NOMO-1 (cell line): ENCODE results near the gene METTL25B.
"Not testable (repeated sequence)": the region's sequence is repeated elsewhere in the genome, so short reads cannot be mapped to it uniquely, and the experiment has no call there.

Experiments
- DNase-seq, 2 experiments: peaks; one replicate each; lab custom pipeline; 2025; ENCODE audit not compliant: unreplicated experiment in 2 of 2; lab: John Stamatoyannopoulos, UW

The METTL25B gene

DNA sequence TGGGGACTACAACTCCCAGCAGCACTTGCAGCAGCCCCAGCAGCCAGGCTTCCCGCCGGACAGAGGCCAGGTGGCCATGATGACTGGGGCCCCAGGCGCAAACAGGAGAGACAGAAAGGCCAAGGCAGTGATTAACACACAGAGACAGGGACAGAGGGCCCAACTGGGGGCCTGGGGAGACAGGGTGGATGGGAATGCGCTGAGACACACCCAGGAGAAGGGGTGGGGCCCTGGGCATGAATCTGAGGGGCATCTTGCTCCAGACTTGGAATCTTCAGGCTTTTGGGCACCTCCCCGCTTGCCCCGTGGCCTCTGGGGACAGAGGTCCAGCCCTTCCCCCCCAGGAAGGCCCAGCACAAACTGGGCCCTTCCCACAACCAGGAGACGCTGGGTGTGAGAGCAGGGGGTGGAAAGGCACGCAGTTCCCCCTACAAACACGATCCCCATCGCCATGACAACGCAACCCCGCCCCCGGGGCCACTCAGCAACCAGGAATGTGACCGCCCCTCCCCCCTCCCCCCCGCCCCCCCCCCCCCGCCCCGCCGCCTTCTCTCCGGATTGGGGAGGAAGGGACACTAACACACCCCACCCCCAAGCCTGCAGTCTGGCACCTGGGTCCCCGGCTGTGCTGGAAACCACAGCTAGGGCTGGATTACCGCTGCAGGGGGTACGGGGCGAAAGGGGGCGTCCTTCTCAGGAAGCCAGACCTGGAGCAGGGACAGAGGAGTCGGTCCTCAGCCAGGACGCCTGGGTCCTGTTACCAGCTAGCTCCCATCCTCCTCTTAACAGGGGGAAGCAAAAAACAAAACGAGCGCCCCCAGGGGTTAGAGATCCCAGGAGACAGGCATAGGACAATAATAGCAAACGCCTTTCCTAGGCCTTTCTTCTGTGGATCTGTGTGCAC is 18.7 kb downstream of the METTL25B start:
- peak; percentile 17 to 22 for DNase-seq

DNA sequence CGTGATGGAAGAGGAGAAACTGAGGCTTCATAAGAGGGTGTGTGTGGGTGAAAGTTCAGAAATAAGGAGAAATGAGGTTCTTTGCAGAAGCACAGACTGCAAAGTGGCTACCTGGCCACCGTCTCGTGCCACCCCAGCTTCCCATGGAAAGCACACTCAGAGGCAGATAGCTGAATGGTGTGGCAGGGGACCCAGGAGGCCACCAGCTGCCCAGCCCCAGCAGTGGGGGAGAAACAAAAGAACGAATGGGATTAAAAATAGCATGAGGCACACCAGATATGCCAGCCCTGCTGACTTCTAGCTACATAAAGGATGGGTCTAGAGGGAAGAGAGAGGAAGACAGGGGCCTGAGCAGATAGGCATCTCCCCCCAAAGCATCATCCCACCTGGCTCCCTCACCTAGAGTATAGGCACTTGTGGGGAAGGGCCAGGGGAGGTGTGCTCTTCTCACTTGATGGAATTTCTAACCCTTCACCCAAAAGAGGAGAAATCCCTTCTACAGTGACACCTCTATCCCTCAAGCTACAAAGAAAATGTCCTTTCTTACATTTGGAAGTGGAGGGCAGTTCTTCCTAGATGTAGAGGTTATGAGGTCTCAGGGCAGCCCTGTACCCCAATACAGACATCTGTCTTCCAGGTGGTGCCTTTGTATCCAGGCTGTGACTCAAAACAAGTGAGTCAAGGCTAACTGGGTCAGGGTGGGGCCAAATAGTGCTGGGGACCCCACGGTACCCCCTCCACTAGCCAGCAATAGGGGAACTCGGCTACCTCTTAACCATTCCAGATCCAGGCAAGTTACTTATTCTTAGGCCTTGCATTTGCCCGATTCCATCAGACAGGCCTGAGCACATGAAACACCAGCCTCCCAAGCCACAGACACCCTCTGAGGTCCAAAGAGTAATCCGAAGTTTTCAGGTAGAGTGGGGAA is 19.7 kb downstream of the METTL25B start:
- no peak for DNase-seq

DNA sequence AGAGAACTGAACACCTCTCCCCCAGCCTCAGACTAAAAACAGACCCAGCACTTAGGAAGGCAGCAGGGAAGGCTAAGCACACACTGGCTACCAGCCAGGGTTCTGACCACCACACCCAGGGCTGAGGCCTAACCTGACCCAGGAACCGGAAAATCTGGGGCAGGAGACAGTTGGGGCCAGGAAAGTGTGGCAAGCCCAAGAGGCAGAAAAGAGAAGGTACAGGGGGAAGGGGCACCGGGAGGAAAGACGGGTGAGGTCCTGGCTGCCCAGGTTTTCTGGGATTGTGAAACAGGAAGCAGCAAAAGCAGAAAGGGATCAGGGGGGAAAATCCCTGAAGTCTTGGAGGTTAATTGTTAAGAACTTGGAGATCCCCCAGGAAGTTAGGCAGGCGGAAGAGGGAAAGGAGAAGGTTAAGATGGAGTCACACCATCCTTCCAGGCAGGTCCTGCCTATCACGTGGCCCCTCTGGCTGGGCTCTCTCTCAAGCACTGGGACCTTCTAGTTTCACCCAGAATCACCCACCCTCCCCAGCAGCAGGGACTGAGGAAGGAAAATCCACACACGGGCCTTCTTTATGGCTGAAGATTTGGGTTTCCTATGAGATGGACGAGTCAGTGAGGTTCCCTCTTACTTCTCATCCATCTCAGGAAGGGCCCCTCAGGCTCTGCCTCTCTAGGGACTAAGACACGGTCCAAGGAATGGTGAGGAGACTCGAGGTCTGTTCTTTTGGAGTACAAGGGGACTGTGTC is 20.6 kb downstream of the METTL25B start:
- peak; percentile 28 to 47 for DNase-seq

DNA sequence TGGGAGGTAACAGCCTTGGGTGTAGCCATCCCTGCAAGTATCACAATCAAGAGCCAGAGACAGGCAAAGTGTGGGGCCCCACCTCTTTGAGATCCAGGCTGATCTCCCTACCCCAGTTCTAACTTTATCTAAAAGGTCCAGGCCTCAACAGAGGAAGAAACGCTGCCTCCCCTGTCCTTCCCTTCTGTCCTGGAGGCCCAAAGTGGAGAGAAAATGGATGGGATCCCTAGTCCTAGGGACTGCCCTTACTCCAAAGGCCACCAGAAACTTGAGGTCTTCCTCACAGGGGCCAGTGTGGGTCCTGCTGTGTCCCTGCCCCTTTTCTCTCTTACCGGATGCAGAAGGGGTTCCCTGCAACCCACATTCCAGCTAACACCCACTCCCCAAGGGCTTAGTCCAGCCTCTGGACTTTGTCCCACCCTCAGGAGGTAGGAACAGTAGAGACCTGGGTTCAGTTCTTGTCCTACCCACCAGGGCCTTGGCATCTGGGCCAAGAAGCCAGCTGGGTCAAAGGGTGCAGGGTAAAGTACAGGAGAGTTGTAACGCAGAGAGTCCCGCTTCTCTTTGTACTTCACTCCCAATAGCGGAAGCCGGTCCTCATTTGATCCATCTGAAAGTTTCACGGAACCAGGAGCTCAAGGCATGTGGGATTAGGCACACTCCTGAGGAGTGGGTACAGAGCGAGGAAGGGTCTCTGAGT is 21.3 kb downstream of the METTL25B start:
- DNase-seq, result no peak

DNA sequence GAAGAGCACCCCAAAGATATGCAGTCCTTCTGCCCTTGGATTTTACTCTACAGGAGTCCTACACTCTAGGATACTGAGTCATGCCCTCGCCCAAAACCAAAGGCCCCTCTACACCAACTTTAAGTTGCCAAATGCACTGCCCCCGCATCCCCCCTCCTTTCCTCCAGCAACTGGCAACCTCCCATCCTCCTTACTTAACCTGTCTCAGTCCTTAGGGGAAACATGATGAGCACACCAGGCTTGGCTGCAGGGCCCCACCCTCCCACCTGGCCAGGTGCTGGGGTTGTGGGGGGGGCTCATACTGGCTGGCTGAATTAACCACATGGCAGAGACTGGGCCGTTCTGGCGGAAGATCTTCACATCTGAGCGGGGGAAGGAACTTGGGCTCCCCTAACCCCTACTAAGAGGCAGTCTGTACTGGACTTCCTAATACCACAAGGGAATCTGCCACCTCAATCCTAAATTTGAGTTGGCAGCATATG is 22.0 kb downstream of the METTL25B start:
- DNase-seq, result no peak

DNA sequence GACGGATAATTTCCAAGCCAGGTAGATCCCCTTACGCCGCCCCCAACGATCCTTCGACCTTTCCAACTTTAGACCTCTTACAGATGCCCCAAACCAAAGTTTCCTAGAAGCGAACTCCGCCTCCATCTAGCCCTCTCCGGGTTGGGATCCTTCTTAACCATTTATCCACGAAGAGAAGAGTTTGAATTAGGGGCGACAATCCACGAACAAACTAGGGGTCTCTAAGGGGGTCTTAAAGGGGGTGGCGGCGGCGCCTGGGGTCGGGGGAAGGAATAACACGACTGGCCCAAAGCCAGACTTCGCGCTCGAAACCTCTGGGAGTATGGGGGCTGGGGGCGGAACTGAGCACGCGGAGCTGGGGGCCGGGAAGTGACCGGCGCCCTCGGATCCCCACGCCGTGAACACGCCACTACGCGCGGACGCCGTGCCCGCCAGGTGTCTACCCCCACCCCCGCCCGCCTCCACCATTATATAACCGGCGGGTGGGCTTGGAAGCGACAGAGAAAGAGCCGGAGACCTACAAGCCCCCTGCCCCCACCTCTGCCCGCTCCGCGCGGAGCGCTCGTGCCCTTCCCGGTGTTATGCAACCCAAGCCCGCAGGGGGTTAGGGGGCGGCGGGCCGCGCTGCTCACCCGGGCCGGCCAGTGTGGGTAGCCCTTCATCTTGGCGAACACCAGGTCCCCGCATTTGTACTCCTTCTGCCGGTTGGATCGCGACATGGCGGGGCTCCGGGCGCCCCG is 22.6 kb downstream of the METTL25B start:
- peak; percentile 23 to 48 for DNase-seq

DNA sequence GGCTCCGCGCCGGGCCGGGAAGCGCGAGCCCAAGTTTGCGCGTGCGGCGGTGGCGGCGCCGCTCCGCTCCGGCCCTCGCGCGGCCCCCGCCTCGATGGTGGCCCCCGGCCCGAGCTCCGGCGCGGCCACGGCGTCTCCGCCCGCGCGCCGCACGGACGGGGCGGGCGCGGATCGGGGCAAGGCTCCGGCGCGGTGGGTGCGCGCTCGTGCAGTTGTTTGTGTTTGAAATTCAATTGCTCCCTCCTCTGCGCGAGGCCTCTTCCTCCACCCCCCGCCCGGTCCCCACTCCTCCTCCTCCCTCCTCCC is 23.1 kb downstream of the METTL25B start, which contains the start of gene HDGF:
Gene HDGF, minus strand, starts transcription at position 225 of the 306 bp plus-strand sequence. CDS start 246 bp downstream, outside the sequence.
- no peak for DNase-seq

DNA sequence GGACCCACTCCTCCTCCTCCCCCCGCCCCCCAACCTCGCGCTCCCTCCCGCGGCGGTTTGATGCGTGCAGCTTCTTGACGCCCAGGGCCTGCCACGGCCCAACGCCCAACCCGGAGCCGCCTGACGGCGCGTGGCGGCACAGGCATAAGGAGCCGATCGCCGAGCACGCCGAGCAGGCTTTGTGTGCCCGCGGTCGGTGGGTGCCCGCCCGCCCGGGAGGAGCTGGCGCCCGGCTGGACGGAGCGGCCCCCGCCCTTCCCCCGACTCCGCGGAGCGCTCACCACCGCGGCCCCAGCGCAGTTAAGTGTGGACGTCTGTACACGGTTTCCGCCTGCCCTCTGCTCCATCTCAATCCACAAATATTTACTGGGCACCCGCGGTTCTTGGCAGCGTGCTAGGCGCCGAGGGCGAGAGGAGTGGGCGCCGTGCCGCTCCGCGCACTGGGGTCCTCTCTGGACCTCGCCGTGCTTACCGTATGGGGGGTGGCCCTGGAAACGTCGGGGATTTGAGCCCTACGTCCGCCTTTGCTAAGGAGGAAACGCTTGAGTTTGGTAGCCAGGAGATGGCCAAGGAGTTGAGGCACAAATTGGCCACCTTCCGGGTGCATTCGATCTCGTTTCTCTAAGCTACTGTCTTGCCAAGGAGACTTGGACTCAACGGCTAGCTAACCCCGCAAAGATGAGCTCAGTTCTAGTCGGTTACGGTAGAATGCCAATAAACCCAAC is 23.6 kb downstream of the METTL25B start:
- peak; percentile 85 to 96 for DNase-seq

DNA sequence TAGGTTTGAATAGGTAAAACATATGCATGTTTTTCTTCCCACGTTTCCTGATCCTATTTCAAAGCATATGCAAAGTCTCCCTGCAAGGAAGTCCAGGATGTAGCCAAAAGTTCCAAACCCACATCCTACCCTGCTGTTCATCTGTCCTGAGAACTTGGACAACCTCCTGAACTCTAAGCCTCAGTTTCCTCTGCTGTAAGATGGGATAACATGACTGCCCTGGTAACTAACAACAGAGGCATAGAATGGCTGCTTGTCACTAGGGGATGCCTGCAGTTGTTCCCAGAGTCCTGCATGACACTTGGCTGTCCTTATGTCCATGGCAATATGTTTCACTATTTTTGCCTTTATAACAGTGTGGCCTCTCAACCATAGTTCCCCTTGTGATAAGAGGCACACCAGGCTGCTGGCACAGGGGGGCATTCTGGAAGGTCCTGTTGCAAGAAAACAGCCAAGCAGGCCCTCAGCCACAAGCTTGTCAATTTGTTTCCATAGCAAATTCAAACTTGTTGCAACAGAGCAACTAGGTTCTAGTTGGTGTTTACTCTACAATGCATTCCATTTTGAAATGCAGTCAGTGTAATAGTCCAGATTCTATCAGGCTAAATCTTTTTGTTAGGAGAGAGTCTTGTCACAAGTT is 24.7 kb downstream of the METTL25B start:
- DNase-seq, result peak; percentile 12 to 18

DNA sequence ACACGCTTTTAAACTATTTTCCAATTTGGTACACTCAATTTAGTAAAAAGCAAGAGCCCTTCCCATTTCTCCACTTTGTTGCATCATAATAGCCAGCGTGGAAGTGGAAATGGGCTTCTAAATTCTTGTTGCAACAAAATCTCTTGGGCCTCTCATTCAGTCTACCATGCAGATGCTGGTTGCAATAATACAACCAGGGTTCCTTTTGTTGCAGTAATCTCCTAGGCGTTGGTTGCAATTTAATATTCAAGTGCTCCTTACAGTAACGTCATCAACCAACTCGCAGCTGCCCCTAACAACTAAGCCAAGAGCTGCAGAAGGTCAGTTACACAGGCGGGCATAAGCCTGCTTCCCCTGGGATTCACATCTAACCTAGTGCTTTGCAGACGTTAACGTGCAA is 25.9 kb downstream of the METTL25B start:
- no peak for DNase-seq

DNA sequence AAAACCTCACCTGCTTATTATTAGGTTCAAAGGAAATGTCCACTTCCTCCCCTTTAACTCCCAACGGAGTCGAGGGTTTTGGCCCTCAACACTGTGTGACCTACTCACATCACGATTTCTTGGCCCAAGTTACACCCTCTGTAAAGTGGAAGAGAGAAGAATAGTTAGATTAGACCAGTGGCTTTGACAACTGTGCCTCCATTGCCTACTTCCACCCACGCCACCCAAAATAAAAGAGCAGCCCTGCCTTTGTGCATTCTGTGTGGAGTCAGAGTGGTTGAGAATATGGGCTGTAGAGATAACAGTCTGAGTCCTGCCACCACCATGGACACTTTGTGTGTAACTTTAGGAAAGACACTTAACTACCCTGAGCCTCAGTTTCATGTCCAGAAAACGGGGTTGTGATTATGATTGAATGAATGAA is 27.3 kb downstream of the METTL25B start:
- no peak for DNase-seq

DNA sequence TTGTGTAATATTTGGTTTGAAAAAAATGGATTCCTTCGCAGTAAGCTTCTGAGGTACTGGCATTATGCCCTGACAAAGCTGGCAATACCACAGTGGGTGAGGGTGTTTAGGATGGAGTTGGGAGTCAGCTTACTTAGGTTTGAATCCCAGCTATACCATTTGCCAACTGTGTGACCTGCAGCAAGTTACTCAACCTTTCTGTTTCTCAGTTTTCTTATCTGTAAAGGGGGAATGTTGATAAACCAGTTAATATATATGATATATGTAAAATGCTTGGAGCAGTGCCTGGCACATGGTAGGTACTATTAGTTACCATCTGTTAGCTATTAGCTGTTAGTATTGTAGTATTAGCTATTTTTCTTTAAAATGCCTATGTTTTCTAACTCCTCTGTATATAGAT is 28.1 kb downstream of the METTL25B start:
- DNase-seq, result no peak

DNA sequence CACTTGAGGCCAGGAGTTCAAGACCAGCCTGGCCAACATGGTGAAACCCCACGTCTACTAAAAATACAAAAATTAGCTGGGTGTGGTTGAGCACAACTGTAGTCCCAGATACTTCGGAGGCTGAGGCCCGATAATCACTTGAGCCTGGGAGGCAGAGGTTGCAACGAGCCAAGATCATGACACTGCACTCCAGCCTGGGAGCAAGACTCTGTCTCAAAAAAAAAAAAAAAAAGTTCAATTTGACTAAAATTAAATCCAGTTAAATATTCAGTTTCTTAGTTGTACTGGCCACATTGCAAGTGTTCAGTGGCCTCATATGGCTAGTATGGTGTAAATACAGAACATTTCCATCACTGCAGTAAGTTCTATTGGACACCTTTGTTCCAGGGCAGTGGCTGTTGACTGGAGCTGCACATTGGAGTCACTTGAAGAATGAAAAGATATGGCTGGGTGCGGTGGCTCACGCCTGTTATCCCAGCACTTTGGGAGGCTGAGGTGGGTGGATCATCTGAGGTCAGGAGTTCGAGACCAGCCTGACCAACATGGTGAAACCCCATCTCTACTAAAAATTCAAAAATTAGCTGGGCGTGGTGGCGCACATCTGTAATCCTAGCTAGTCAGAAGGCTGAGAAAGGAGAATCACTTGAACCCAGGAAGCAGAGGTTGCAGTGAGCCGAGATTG is 29.4 kb downstream of the METTL25B start:
- not testable (repeated sequence) for DNase-seq

DNA sequence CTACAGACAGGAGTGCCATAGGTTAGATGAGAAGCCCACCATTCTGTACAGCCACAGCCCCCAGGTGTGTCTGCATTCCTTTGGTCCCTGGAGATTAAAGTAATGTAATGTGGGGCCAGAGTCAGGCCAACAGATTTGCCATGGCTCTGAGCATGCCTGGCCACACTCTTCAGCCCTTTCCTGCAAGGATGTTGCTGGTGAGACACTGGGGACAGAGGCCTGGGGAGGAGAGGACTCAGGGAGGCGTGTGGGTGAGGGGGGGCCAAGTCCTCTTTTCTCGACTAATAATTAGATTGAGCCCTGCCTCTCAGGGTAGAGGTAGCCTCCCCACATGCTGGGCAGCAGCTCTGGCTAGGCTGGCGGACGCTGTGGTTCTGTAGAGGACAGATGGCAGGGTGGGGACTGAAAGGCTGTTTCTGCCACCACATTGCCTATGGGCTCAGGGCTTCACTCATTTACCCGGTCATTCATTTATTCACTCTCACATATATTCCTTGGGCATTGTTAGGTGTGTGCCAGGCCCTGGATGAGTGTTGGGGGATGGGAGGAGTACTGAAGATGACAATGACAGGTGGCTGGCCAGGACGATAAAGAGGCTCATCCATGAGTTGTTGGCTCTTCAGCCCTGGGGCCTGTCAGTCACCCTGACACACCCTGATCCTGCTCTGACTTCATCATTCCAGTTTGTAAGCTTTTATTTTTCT is 32.0 kb downstream of the METTL25B start:
- DNase-seq, result no peak

DNA sequence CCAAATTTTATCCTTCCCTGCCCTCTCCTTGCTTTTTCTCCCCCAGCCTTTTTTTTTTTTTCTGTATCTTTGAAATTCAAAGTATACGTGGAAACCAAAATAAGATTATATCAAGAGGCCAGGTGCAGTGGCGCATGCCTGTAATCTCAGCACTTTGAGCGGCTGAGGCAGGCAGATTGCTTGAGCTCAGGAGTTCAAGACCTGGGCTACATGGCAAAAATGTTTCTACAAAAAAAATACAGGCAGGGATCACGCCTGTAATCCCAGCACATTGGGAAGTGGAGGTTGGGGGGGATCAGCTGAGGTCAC is 32.5 kb downstream of the METTL25B start:
- DNase-seq, result no peak

DNA sequence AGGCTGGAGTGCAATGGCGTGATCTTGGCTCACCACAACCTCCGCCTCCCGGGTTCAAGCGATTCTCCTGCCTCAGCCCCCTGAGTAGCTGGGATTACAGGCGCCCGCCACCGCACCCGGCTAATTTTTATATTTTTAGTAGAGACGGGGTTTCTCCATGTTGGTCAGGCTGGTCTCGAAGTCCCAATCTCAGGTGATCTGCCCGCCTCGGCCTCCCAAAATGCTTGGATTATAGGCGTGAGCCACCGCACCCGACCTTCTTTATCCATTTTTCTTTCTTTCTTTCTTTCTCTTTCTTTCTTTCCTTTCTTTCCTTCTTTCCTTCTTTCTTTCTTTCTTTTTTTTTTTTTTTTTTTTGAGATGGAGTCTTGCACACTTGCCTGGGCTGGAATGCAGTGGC is 36.9 kb downstream of the METTL25B start:
- DNase-seq, result not testable (repeated sequence)

DNA sequence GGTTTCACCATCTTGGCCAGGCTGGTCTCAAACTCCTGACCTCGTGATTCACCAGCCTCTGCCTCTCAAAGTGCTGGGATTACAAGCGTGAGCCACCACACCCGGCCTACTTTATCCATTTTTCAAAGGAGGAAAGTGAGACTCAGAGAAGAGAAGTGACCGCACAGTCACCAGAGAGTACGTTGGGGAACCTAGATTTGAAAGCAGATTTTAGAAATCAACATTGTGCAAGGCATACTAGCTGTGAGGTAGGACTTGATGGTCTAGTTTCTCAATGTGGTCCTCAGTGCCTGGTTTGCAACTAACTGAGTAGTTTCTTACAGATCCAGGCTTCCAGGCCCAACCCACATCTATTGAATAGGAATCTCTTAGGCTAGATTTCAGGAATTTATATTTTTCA is 37.4 kb downstream of the METTL25B start:
- DNase-seq, result peak; percentile 39 to 78
